Fibroblast of skin of back (primary cell): ENCODE results near the gene RGS6.
"Not testable (repeated sequence)": the region's sequence is repeated elsewhere in the genome, so short reads cannot be mapped to it uniquely, and the experiment has no call there.

Source experiments
- DNase-seq: peaks from one replicate; pipeline ENCODE4 v3.0.0-alpha.2; 2013

The RGS6 gene

DNA sequence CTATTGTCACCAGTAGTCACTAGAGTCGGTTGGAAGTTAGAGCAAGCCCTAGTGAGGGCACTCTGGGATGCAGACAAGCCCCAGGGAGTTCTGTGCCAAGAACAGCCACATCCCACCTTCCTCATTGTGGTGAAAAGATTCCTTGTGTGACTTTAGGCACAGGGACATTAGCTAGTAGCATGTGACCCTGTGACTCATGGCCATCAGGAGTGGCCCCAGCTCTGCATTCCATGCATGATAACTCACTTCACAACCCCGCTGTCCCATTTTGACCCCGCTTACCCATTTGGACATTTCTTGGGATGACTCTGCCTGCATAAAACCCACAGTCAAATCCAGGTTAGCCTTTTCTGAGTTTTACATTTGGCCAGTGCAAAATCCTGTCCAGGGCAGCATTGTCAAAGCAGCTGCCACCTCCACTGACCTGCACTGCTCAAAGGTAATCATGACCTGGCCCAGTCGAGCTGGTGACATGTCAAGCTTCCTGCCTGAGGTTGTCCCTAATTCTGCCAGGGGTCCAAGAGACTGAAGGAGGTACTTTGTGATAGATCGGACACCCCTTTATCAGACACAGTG is 531.1 kb downstream of the RGS6 start:
- DNase-seq = peak; percentile 59

DNA sequence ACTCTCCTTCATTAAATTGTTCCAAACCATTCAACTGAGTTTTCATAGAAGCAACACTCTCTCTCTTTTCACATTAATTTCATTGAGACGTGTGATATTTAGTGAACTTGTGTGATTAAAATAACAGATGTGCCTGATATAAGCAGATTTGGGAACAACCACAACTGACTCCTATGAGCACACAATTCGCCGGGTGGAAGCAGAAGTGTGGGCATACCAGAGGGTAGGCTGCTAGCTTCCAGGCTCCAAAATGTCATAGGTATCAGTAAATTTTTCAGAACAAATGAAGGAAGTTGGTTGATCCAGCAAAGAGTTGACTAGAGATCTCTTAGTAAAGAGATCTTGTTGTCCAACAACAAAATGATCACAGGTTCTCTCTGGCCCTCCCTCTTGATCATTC is 532.0 kb downstream of the RGS6 start:
- no peak for DNase-seq

DNA sequence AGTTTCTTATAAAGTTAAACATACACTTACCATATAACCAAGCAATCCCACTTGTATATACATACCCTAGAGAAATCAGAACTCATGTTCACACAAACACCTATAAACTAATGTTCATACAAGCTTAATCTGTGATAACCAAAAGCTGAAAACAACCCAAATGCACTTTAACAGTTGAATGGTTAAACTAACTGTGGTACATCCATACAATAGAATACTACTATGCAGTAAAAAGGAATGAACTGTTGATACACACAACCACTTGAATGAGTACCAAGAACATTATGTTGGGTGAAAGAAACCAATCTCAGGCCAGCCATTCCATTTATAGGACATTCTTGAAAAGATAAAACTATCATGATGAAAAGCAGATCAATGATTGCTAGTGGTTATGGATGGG is 534.1 kb downstream of the RGS6 start:
- no peak for DNase-seq

DNA sequence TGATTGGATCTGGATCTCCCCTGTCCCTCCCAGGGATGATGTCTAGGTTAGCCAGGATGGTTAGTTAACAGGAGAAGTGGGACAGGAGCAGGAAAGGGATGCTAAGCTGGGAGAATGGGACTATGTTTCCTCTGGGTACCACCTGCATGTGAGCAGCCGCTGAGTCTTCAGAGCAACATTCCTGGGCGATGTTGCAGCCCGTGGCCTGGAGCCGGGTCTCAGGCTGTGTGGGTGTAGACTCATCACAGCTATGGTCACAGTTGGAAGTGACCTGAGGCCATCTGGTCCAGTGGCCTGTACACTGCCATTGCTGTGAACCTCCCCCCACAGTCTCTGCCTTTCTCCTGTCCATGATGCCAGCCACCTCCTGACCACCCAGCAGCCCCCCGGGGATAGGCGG is 539.1 kb downstream of the RGS6 start:
- no peak for DNase-seq

DNA sequence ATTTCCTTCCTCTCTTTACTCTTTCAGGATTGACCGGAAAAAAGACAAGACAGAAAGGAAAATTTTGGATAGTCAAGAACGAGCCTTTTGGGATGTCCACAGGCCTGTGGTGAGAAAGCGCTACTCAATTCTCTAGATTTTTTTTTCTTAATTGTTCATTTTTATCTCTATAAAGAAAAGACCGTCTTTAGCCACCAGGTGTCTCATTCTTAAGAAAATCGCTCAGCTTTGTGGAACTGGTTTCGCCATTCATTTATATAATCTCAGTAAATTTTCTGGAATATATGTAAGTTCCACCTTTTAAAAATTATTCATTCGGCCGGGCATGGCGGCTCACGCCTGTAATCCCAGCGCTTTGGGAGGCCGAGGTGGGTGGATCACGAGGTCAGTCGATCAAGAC is 540.6 kb downstream of the RGS6 start:
- DNase-seq = no peak

DNA sequence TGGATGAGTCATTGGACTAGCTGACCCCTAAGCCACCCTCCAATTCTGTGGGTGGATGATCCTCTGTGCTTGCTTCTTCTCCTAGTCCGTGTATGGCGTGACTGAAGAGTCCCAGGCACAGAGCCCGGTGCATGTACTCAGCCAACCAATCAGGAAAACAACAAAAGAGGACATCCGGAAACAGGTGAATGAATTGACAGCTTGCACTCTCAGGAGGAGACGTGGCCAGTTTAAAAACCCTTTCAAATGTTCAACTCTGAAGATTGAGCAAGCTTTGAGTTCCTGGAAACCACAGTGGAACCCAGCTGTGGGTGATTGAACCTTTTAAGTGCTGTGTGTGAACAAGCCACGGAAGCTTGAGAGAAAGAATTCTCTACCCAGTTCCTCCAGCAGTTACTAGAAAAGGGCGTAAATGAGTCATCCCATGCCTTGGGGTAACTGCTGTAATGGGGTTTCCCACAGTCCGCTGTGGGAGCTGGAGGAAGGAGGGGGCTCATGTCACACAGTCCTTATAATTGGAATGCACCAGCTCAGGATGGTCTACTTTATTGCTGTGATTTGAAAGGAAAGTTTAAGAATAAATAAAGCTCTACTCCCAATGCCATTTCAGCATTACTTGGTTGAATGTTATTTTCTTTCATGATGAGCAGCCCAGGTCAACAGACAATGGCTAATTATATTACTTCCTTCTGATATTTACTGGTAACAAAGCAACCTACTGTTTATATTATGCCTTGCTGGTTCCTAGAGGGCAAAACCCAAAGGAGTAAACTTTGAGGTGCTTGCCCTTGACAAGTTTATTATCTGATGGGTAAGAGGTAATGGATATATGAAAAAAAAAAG is 544.6 kb downstream of the RGS6 start:
- DNase-seq = peak; percentile 33

DNA sequence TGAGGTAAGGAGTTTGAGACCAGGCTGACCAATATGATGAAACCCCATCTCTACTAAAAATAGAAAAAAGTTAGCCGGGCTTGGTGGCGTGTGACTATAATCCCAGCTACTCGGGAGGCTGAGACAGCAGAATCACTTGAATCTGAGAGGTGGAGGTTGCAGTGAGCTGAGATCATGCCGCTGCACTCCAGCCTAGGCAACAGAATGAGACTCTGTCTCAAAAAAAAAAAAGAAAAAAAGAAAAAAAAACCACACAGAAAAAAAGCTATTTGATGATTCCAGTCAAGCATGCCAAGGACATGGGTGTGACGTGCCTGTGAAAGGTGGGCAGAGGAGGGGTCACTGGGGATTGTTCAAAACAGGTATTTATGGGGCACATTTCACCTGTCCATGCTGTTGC is 545.3 kb downstream of the RGS6 start:
- DNase-seq = not testable (repeated sequence)

DNA sequence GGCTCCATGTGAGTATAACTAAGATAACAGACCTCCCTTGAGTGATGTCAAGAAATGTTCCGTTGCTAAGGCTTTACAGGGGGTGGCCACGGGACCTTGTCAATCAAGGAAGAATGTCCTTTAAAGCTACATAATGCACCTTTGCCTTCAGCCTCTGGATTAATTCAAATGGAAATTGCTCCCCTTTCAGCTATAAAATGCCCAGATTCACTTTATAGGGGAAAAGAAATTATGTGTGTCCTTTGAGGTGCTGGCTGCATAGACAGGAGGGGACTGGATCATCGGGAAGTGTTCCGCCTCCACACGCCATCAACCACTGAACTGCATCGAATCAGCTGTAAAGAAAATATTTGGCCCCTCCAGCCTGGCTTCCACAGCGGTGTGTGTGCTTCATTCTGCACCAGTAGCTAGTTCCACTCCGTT is 546.3 kb downstream of the RGS6 start:
- no peak for DNase-seq

DNA sequence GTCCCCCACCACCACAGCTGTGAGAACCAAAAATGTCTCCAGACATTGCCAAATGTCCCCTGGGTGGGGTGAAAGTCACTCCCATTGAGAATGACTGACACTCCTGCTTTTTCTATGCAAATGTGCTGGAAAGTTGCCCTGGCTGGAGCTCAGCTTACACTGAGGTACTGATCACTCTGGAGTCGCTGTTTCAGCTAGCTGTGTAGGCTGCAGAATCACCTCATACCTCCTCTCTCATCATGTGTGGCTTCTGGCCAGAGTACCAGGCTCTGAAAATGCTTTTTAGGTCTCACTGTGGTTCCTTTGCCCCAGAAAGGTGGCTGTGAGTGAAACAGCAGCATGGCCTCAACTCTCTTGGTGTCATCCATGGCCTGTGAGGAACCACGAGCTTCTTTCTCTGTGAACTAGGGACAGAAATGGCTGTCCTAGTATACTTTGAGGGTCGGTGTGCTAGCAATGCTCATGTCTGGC is 547.3 kb downstream of the RGS6 start:
- no peak for DNase-seq

DNA sequence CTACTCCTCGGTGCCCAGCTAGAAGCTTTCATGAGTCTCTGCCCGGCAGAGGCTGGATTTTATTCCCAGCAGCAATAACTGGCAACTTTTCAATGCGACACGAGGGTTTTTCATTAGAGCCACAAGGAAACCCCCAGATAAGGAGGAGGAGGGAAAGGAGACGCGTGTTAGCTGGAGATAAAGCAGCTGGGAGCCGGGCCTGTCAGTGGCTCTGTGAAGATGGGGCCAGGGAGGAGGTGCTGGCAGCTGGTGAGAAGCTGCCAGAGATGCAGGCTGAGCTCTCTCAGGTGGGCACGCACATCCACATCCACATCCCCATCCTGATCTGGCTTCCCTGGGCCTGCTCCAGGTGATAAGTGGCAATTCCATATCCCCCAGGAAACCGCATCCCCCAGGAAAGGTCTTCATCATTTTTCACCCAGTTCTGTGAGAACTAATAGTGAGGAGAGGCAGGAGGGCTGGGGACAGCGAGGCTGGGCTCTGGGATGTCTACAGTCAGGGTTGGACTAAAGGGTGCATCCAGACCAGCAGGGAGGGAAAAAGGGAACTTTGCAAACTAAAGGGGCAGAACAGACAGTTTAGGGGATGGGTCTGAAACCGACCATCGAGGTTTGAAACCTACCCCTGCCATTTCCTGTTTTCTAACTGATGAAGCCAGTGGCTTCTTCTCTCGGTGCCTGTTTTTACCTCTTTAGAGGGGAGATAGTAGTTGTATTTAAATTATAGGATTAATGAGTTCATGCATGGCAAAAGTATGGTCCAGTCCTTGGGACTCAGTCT is 548.4 kb downstream of the RGS6 start:
- no peak for DNase-seq

DNA sequence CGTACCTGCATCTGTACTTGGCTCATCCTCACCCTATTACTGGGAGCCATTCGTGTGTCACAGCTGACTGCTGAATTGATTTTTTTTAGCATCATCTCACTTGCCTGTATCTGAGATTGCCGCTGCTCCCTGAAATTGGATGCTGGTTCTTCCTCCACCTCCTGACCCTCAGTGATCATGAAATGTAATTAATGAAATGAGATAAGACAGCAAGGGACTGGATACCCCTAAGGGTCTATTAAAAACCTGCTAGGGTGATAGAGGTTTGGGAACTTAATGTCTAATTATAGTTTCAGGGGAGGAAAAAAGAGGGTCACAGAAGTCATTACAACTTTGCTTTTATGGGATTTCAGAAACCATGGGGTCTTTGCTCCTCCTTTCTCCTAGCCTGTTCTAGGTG is 551.1 kb downstream of the RGS6 start:
- DNase-seq = no peak

DNA sequence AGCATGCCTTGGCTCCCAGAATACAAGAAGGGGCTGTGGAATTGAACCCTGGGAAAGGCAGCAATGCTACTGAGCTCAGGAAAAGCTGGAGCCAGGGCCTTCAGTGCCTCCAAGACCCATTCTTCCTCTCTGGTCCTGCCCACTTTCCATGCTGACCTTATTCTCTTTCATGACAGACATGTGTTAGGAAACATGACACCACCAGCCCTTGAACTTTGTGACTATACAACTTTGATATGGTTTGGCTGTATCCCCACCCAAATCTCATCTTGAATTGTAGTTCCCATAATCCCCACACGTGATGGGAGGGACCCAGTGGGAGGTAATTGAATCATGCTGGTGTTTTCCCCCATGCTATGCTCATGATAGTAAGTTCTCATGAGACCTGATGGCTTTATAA is 553.5 kb downstream of the RGS6 start:
- no peak for DNase-seq

DNA sequence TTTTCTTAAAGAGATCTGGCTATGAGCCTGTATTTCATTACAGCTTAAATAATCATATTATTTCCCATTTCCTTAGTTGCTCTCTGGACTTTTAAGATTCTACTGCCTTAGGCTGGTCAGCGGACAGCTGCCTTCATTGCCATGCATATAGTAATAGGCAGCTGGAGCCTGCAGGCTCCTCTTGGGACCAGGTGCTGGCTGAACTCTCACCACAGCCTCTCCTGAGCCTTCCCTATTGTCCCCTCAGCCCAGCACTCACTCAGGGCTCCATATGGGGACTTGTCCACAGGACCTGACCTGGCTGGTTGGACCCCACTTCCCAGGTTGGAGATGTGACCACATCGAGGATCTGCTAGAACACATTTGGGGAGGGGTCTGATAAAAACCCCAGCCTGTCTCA is 556.3 kb downstream of the RGS6 start:
- no peak for DNase-seq

DNA sequence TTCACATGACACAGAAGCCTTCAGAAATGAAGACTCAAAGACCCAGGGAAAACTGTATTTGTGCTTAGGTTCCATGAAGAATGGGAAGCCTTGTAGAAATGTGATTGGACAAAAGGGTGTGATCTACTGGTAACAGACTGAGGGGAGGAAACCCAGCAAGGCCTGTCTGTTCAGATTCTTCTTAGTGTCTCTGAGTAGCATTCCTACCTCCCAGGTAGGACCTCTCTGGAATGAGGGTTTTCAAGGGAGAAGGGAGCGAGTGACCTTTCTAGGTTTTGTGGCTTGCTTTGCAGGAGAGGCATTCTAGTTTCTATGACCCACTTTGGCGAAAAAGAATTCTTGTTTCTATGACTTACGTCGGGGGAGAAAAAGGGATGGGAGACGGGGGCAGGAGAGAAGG is 560.0 kb downstream of the RGS6 start:
- no peak for DNase-seq

DNA sequence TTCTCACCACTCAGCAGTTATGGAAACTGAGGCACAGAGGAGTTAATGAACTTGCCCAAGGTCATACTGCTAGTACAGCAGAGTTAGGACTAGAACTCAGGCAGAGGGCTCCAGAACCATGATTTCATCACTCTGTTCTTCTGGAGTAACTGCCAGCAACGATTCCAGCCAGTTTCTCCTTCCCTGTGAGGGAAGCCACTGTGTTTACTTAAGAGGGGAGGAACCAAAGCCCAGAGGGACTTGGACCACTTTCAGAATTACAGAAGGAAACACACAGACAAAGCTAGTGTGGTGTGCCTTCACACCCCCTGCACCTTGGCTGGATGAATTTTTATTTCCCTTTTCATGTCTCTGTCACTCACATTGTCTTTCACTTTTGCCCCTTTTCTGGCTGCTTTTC is 563.4 kb downstream of the RGS6 start:
- no peak for DNase-seq

DNA sequence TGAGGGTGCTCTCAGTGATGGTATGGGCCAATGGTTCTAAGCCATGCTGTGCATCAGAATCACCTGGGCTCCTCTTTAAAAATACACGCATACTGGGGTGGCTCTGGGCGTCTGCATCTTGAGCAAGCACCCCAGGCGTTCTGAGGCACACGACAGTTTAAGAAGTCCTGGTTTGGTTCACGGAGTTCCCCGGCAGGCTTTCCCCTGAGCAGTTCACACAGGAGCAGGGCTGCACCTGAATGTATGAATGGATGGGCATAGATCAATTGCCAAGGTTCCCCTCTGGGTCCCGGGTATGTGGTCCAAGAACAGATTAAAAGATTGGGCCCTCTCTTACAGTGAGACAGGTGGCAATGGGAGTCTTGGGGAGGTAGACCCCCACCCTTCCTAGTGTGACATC is 566.4 kb downstream of the RGS6 start:
- no peak for DNase-seq

DNA sequence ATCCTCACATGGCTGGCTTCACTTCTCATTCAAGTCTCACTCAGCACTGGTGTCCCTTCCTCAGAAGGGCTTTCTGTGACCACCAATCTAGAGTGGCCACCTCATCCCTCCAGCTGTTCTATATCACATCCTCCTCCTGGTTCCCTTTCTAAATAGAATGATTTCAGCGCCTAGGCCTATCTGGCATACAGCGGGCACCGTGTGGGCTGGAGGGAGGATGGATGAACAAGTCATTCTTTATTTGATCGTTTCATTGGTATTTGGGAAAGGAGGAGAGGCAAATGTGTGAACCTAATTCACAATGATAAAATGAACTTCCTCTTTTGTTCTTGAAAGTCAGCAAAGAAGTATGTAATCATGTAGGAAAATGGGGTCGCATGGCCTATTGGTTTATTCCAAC is 567.5 kb downstream of the RGS6 start:
- DNase-seq = no peak

DNA sequence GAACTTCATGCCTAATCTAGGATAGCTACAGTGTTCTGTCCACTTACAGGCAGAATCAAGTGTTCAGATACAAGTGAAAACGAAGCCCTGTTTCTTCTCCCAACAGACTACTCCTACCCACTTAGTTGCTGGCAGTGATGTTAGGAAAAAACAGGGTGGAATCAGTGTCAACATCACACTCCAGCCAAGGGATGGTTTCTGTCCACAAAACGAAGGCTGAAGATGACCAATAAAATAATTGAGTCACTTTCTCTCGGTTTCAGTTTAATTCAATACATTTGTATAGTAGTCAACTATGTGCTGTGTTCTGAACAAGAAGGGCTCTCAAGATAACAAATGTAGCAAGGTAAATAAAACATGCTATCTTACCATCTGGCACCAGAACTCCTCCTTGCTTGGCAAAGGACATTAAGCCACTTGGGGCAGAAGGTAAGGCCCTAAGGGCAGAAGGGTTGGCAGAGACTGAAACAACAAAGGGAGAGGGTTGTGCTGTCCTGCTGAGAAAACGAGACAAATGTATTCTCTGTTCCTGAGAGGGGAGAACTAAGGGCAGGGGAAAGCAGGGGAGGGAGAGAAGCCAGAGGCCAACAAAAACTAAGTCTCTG is 568.1 kb downstream of the RGS6 start:
- DNase-seq = no peak

DNA sequence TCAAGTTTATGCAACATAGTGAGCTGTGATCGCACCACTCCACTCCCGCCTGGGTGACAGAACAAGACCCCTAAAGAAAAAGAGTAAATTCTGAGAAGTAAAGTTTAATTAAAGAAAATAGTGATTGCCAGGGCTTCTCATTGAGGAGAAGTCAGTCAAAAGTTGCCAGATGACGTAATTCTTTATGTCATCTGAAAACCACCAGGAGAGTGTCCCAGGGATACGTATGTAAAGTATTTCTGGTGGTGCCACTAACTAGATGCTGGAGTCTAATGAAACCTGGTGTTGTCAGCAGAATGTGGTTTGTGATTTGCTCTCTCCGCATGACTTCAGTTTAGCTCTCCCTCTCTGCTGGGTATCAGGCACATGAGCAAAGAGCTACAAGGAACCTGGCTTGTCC is 569.2 kb downstream of the RGS6 start:
- no peak for DNase-seq

DNA sequence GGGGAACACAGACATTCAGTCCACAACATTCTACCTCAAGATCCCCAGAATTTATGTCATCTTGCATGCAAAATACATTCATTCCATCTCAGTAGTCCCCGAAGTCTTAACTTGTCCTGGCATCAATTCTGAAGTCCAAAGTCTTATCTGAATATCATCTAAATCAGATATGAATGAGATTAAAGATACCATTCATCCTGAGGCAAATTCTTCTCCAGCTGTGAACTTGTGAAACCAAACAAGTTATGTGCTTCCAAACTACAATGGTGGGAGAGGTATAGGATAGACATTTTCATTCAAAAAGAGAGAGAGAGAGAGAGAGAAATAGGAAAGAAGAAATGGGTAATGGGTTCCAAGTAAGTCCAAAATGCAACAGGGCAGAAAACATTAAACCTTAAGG is 571.0 kb downstream of the RGS6 start:
- no peak for DNase-seq

DNA sequence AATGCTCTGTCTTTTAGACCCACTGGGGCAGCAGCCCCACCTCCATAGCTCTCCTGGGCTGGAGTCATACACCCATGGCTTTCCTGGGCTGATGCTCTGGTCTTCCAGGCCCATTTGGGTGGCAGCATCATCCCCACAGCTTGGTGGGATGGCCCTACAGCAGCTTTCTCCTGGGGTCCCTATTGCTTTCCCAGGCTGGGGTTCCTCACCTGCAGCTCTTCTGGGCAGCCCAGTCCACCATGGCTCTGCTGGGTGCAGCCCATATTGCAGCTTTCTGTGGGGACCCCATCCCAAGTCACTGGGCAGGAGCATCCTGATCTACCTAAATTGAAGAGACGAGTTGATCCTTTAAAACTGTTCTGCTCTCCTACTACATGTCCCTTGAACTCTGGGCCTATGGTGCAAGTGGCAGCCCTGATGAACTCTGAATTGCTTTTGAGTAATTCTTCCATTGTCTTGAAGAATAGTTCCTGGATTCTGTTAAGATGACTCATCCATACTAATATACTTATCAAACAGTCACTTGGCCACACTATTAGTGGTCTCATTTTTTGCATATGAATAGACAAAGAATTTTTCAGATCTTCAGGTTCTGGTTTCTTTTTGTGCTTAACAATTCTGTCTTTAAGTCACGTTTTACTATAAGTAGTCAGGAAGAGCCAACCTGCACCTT is 571.6 kb downstream of the RGS6 start:
- DNase-seq = peak; percentile 54

DNA sequence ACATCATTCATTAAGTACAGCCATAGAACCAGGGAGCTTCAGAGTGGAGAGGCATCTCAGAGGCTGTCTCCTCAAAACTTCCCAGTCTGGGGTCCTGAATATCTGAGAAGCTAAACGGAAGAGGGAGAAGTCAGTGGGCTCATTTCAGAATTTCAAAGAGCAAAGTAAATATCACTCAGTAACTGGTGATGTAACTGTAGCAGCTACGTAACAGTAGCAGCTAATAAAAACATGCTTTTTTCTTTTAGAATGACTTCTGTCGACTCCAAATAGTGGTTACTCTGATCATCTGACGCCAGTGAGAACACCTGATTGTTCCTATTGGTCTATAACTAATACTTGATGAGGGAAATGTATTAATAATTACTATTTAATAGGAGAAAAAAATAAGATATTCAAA is 578.3 kb downstream of the RGS6 start:
- DNase-seq = no peak

DNA sequence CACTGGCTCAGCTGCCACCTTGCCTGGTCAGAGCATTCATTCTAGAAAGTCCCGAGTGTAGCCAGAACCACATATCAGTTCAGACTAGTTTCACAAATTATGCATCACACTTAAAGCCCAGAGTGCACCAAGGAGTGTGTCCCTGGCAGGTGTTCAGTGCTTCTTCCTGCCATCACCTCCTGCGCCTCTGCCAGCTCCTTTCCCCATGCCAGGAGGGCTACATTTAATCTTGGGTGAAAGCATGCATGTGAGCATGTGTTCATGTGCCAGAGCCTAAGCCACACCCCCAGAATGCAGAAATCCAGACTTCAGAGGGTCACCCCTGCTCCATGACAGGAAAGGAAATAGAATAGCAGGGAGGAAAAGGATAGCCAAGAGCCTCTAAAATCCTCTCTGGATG is 580.1 kb downstream of the RGS6 start:
- DNase-seq = no peak
